ENCODE results near the gene WDFY2. TPM values are rescaled to one million over a fixed set of nuclear protein-coding genes. Genes with fewer than 3 reads are reported as not detected.
"Not testable (repeated sequence)": the region's sequence is repeated elsewhere in the genome, so short reads cannot be mapped to it uniquely, and the experiment has no call there.

The WDFY2 gene, protein sequence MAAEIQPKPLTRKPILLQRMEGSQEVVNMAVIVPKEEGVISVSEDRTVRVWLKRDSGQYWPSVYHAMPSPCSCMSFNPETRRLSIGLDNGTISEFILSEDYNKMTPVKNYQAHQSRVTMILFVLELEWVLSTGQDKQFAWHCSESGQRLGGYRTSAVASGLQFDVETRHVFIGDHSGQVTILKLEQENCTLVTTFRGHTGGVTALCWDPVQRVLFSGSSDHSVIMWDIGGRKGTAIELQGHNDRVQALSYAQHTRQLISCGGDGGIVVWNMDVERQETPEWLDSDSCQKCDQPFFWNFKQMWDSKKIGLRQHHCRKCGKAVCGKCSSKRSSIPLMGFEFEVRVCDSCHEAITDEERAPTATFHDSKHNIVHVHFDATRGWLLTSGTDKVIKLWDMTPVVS
- 7.4 and 9.9 TPM in 2 replicates for total RNA-seq (2014; rRNA removed; shearing (Covaris generic))
- 10.4 and 13.0 TPM in 2 replicates for polyA plus RNA-seq (2015; cell fraction: cytosol; rRNA removed)
- 52.8 and 66.4 TPM in 2 replicates for polyA plus RNA-seq (2015; cell fraction: nucleus; rRNA removed)

GRCh38 chr13:51583875-51584730 lies at the start of gene WDFY2:
WDFY2 (plus strand) TSS chr13:51584462; CDS start chr13:51584688, 226 bp downstream.
- DNase-seq (ENCODE audit: low read depth) = peak; percentile 100

- DNase-seq (ENCODE audit: low read depth) = no peak
Observed at GRCh38 chr13:51538591-51539179, 45.6 kb upstream of the WDFY2 start.

GRCh38 chr13:51539887-51540286 lies 44.4 kb upstream of the WDFY2 start:
- no peak for DNase-seq (ENCODE audit: low read depth)

DNA sequence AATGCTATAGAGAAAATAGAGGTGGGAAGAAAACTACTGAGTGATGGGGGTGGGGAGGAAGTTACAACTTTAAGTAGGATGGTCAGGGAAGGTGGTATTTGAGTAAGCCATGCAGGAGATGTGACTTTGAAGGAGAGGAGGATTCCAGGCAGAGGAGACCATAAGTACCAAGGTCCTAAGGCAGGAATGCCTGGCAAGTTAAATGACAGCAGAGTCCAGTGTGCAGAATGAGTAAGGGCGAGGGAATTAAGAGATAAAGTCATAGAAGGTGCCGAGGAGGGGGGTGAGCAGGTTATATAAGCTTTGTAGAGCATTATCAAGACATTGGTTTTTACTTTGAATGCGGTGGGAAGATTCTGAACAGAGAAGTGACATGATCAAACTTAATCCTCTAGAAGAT lies 43.2 kb upstream of the WDFY2 start:
- no peak for DNase-seq (ENCODE audit: low read depth)

DNA sequence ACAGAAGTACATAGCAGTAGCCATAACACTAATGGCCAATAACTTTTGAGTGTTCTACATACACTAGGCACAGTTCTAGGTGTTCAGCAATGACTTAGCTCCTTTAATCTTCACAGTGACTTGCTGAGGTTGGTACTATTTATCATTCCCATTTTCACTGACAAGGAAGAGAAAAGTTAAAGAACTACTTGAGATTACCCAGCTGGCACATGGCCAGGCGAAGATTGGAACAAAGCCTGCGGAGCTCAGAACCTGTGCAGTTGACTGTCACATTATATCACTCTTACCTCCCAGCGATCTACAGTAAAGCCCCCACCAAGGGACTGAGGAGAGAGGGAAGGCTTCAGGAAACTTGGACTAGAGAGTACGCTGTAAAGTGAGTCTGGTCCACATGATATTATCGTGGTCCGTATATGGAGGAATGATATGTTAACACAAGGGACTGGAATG lies 42.4 kb upstream of the WDFY2 start:
- no peak for DNase-seq (ENCODE audit: low read depth)

GRCh38 chr13:51542346-51543242 lies 41.7 kb upstream of the WDFY2 start:
- no peak for DNase-seq (ENCODE audit: low read depth)

GRCh38 chr13:51545446-51545845 lies 38.8 kb upstream of the WDFY2 start:
- not testable (repeated sequence) for DNase-seq (ENCODE audit: low read depth)

DNA sequence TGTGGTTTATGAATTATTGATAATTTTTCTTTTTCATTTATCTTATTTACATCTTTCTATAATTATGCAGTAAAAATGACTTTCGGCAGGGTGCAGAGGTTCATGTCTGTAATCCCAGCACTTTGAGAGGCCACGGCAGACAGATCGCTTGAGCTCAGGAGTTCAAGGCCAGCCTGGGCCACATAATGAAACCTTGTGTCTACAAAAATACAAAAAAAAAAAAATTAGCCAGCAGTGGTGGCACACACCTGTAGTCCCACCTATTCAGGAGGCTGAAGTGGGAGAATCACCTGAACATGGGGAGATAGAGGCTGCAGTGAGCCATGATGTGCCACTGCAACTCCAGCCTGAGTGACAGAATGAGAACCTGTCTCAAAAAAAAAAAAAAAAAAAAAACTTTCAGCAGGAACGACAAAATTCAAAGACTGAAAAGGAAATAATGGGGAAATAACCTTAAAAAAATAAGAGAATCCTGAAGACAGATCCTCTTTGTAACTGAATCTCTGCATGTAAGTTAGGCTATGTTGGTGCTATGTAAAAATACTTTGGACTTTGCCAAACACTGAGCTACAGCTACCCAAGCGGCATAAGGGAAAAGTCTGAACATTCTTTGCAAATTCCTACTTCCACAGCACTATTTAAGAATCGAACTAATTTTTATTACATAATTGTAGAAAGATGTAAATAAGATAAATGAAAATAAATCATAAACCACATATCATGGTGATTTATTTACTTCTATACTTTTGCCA lies 36.7 kb upstream of the WDFY2 start:
- DNase-seq (ENCODE audit: low read depth) = no peak

DNA sequence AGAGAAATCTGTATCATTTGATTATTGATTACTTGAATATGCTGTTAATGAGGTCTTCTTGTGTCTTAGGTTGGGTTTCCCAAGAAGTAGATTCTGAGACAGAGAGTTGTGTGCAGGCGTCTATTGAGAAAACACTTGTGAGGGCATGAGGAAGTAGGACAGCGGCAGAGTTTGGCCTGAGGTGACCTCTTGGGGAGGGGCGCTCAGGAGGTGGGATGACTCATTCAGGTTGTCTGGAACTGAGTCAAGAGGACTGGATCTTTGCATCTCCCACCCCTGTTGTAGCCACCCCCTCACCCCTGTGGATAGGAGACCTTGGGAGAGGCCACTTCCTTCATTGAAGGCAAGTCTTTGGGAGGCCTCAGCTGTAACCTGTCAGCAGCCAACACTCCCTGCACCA lies 35.2 kb upstream of the WDFY2 start:
- peak; percentile 38 for DNase-seq (ENCODE audit: low read depth)

GRCh38 chr13:51549593-51549992 lies 34.7 kb upstream of the WDFY2 start:
- no peak for DNase-seq (ENCODE audit: low read depth)

- DNase-seq (ENCODE audit: low read depth) = no peak
Observed at GRCh38 chr13:51550151-51550550, 34.1 kb upstream of the WDFY2 start.

- no peak for DNase-seq (ENCODE audit: low read depth)
Observed at GRCh38 chr13:51551416-51551815, 32.8 kb upstream of the WDFY2 start.

GRCh38 chr13:51552027-51552426 lies 32.2 kb upstream of the WDFY2 start:
- no peak for DNase-seq (ENCODE audit: low read depth)

DNA sequence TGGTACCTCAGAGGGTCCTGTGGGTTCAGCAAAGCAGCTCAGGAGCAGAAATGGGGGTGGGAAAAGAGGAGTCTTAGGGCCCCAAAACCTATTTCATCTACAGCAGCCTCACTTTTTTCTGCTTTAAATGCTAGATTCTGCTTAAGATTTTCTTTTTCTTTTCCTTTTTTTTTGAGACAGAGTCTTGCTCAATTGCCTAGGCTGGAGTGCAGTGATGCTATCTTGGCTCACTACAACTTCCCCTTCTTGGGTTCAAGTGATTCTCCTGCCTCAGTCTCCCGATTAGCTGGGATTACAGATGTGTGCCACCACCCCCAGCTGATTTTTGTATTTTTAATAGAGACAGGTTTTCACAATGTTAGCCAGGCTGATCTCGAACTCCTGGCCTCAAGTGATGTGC lies 30.7 kb upstream of the WDFY2 start:
- DNase-seq (ENCODE audit: low read depth) = no peak

DNA sequence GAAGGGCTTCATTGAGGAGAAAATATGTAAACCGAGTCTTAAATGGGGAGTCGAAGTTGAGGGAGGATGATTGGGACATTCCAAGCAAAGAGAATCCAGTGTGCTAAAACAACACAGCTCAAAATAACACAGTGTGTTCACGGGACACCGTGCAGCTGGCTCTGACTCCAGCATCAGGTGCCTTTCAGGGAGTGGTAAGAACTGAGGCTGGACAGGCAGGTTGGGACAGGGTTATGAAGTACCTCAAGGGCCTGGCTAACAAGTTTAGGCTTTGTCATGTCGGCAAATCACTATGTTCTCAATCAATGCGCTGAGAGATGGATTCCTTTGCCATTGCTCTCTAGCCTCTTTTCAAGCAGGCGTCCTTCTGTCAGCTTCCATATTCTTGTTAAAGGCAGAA lies 27.5 kb upstream of the WDFY2 start:
- DNase-seq (ENCODE audit: low read depth) = no peak

DNA sequence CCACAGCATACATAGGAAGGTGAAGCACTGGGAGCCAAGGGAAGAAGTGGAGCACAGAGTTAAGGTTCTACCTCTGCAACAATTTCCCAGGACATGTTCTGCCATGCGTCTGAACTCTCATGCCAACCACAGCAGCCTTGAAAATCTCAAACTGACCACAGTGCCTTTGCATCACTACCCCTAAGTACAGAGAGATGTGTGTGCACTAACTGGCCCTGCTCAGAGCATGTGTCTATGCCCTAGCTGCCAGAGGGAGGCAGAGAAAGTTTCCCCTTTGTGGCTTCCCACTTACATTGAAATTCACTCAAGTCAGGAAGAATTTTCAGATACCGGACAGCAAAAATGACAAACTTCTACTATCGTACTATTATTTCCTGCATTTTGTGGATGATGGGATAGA lies 26.8 kb upstream of the WDFY2 start:
- no peak for DNase-seq (ENCODE audit: low read depth)

GRCh38 chr13:51557875-51558612 lies 26.2 kb upstream of the WDFY2 start:
- peak; percentile 83 for DNase-seq (ENCODE audit: low read depth)

GRCh38 chr13:51559946-51560735 lies 24.1 kb upstream of the WDFY2 start:
- DNase-seq (ENCODE audit: low read depth) = no peak

Measured in HT1080 (cell line).